Activated T-helper 17 cell treated with anti-CD3 and anti-CD28 coated beads, Interleukin-2, amount 50 U/mL, for 72 hours (primary cell): Measurements from ENCODE around the gene KIRREL3. TPM values are rescaled to one million over a fixed set of nuclear protein-coding genes. Genes with fewer than 3 reads are reported as not detected.

Experiments
- ATAC-seq: fragments of 150-1000 bp; cut with Tn5 transposase; replicated peaks from 2 replicates; pipeline ENCODE4 v1.10.0; 2021; ENCODE audit warnings: mild to moderate bottlenecking, moderate library complexity
- H3K27ac Mint-ChIP-seq: one replicate; pipeline ENCODE4 v1.8.0; 2022; ENCODE audit warnings: mixed read lengths
- H3K27me3 Mint-ChIP-seq: one replicate; pipeline ENCODE4 v1.8.0; 2022; ENCODE audit warnings: mixed read lengths
- H3K36me3 Mint-ChIP-seq: one replicate; pipeline ENCODE4 v1.8.0; 2022; ENCODE audit warnings: low read depth, mild to moderate bottlenecking, mixed read lengths
- H3K4me1 Mint-ChIP-seq: one replicate; pipeline ENCODE4 v1.8.0; 2022; ENCODE audit warnings: mixed read lengths
- H3K4me3 Mint-ChIP-seq: one replicate; pipeline ENCODE4 v1.8.0; 2022; ENCODE audit warnings: mild to moderate bottlenecking, mixed read lengths
- H3K9me3 Mint-ChIP-seq: one replicate; pipeline ENCODE4 v1.8.0; 2022; ENCODE audit warnings: mixed read lengths
- total RNA-seq, 2 donors: library from RNA; stranded (reverse); gene quantifications; one replicate each; pipeline ENCODE4 v1.2.3, GENCODE V29; 2022

KIRREL3 gene
- total RNA-seq, 2 donors from 2014 or later = not detected

GRCh38 chr11:126710804-126711399, 289.7 kb downstream of the KIRREL3 start:
- Mint-ChIP-seq H3K9me3 (no peaks in the 10 kb centered on the region), H3K4me1 (no peaks in the 10 kb centered on the region), H3K27ac (no peak overlapping the region), H3K27me3 (peaks cover 26% of the 10 kb centered on the region), H3K36me3 (no peaks in the 10 kb centered on the region), H3K4me3 (no peak overlapping the region)
- ATAC-seq = no peak

- H3K36me3 Mint-ChIP-seq = no peaks in the 10 kb centered on the region
- no peaks in the 10 kb centered on the region for H3K9me3 Mint-ChIP-seq
- H3K4me1 Mint-ChIP-seq = no peaks in the 10 kb centered on the region
- ATAC-seq = no peak
- H3K27ac Mint-ChIP-seq = no peak overlapping the region
- H3K4me3 Mint-ChIP-seq = no peak overlapping the region
- H3K27me3 Mint-ChIP-seq = peaks cover 14% of the 10 kb centered on the region
These were observed 293.1 kb downstream of the KIRREL3 start for GRCh38 chr11:126707498-126707897.

- Mint-ChIP-seq H3K27ac (no peak overlapping the region), H3K4me1 (no peaks in the 10 kb centered on the region), H3K27me3 (peaks cover 4% of the 10 kb centered on the region), H3K9me3 (no peaks in the 10 kb centered on the region), H3K36me3 (no peaks in the 10 kb centered on the region), H3K4me3 (no peak overlapping the region)
- no peak for ATAC-seq
These were observed 296.5 kb downstream of the KIRREL3 start for GRCh38 chr11:126704096-126704495.

GRCh38 chr11:126703662-126704061, 296.9 kb downstream of the KIRREL3 start:
- peaks cover 2% of the 10 kb centered on the region for H3K27me3 Mint-ChIP-seq
- no peak overlapping the region for H3K4me3 Mint-ChIP-seq
- no peaks in the 10 kb centered on the region for H3K36me3 Mint-ChIP-seq
- ATAC-seq = no peak
- no peaks in the 10 kb centered on the region for H3K9me3 Mint-ChIP-seq
- no peak overlapping the region for H3K27ac Mint-ChIP-seq
- H3K4me1 Mint-ChIP-seq = no peaks in the 10 kb centered on the region

DNA sequence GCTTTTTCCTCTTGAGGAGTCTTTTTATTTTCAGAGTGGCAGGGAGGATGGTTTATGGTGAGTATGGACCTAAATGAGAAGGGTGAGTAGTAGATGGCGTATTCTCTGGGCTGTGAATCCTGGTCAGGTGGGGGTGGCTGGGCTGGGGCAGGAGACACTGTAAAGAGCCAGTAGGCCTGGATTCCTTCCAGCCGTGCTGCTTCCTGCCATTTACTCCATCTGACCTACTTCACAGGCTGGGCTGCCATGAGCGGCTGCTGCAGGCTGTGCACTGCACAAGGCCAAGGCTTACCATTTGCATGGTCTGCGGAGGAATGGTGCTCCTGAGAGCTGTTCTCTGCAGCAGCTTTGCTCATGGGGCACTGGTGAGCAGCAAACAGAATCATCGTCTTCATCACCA, 297.6 kb downstream of the KIRREL3 start:
- Mint-ChIP-seq H3K4me3 (no peak overlapping the region), H3K4me1 (no peaks in the 10 kb centered on the region), H3K27me3 (peaks cover 4% of the 10 kb centered on the region), H3K9me3 (no peaks in the 10 kb centered on the region), H3K27ac (no peak overlapping the region), H3K36me3 (no peaks in the 10 kb centered on the region)
- ATAC-seq = peak; percentile 18

DNA sequence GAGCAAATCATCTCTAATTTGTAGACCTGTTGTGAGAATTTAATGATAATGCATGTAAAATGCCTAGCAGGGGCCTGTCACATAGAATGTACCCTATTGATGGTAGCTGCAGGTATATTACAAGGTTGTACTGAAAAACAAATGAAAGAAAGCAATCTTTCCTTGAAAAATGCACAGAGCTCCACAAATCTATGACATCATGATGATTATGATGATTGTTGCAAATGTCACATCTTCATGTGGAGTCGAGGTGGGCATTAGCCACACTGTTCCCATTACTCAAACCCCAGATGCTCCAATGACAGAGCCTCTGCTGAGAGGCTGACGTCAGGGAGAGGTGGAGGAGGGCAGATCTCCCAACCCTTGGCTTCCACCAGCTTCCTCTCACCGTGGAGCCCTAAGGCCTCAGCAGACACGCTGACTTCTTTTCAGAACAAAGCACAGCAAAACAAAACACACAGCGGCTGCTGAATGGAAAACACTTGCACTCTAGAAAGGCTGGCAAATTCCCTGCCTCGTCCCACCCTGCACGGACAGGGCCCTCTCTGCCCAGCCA, 298.3 kb downstream of the KIRREL3 start:
- Mint-ChIP-seq H3K27me3 (peaks cover 4% of the 10 kb centered on the region), H3K27ac (no peak overlapping the region), H3K4me3 (no peak overlapping the region), H3K9me3 (no peaks in the 10 kb centered on the region), H3K4me1 (no peaks in the 10 kb centered on the region), H3K36me3 (no peaks in the 10 kb centered on the region)
- ATAC-seq = no peak

GRCh38 chr11:126701520-126701897, 299.1 kb downstream of the KIRREL3 start:
- H3K4me3 Mint-ChIP-seq = no peak overlapping the region
- no peak overlapping the region for H3K27ac Mint-ChIP-seq
- H3K4me1 Mint-ChIP-seq = no peaks in the 10 kb centered on the region
- H3K27me3 Mint-ChIP-seq = peaks cover 4% of the 10 kb centered on the region
- no peak for ATAC-seq
- no peaks in the 10 kb centered on the region for H3K36me3 Mint-ChIP-seq
- no peaks in the 10 kb centered on the region for H3K9me3 Mint-ChIP-seq

DNA sequence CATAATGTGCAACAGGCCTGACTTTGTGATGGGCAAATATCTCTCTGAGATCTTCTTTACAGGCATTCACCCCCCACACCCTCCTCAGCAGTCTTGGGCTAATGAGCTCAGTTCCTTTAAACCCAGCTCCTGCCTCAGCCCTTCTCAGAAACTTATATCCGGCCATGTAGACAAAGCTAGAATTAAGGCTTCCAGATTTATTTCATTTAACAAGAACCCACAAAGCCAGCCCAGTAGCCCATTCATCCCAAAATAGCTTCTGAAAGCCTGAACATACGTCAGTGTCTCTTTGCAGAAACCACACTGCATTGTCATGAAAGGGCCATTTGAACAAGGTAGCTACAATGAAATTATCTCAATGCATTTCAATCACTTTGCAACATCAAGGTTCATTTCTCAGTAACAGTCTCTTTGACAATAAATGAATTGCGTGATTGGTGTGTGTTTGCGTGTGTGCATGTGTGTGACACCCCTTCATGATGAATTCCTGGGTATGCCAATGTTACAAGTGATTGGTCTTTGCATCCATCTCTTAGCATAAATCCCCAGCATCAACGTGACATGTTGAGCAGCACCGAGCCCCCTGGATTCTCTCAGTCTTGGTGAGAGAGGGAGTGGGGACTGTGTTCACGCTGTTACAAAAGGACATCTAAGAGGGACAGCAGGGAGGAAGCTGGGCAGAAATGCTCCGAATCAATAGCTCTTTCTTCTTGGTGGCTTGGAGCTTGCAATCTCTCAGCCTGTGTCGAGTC, 299.6 kb downstream of the KIRREL3 start:
- H3K4me1 Mint-ChIP-seq = no peaks in the 10 kb centered on the region
- ATAC-seq = no peak
- no peak overlapping the region for H3K4me3 Mint-ChIP-seq
- peaks cover 4% of the 10 kb centered on the region for H3K27me3 Mint-ChIP-seq
- H3K36me3 Mint-ChIP-seq = no peaks in the 10 kb centered on the region
- no peak overlapping the region for H3K27ac Mint-ChIP-seq
- peaks cover 3% of the 10 kb centered on the region for H3K9me3 Mint-ChIP-seq

DNA sequence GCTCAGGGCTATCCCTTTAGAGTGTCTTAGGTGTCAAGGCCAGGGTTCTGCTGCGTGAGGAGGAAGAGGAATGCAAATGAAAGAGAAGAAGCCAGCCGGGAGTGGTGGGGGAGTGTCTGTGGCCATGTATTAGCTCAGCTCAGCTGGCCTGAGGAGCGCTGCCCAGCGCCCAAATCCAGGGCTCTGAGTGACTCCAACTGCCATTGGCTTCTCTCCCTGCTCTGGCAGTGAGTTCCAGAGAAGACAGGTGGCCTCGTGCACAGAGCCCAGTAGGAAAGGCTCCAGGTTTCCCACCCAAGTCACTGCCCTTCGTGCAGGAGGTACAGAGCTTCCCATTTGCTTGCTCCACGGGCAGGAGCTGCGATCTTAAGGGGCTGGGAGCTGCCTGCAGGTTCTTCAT, 302.0 kb downstream of the KIRREL3 start:
- Mint-ChIP-seq H3K4me1 (no peaks in the 10 kb centered on the region), H3K27me3 (peaks cover 4% of the 10 kb centered on the region), H3K27ac (no peak overlapping the region), H3K9me3 (peaks cover 3% of the 10 kb centered on the region), H3K36me3 (no peaks in the 10 kb centered on the region), H3K4me3 (no peak overlapping the region)
- ATAC-seq = no peak

DNA sequence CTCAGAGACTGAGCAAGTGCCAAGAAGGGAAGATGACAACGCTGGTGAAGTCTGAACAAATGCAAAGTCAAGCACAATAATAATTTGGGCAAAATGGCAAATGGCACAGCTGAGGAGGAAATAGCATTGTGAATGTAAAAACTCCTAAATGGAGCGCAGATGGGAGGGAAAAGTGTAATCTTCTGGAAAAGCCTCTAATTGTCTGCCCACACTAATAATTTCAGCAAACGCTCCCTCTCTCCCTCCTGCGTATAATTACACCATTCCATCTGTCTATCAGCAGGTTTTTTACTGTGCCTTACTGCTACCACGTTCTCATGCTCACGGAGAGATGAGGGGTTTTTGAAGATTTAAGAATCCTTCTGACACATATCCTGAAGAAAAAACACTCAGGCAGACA, 302.6 kb downstream of the KIRREL3 start:
- Mint-ChIP-seq H3K36me3 (no peaks in the 10 kb centered on the region), H3K27me3 (peaks cover 4% of the 10 kb centered on the region), H3K4me1 (no peaks in the 10 kb centered on the region), H3K4me3 (no peak overlapping the region), H3K27ac (no peak overlapping the region), H3K9me3 (peaks cover 3% of the 10 kb centered on the region)
- no peak for ATAC-seq

DNA sequence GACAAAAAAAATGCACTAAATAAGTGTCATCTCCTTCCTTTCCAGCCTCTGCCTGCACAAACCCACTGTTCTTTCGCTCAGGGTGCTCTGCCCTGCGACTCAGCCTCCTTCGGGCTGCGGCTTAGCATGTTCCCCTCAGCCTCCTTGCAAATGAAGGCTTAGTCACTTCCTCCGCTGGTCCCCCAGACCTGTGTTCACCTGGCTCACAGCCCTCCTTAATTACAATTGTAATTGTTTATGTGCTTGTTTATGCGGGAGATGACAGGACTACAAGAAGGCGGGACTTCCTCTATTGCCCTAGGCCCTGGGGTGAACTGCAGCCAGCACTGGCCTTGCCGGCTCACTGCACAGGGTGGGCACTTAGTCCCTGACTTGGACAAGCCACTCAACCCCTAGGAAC, 303.6 kb downstream of the KIRREL3 start:
- ATAC-seq = no peak
- Mint-ChIP-seq H3K4me1 (no peaks in the 10 kb centered on the region), H3K27me3 (peaks cover 4% of the 10 kb centered on the region), H3K4me3 (no peak overlapping the region), H3K9me3 (peaks cover 3% of the 10 kb centered on the region), H3K27ac (no peak overlapping the region), H3K36me3 (no peaks in the 10 kb centered on the region)

- Mint-ChIP-seq H3K36me3 (no peaks in the 10 kb centered on the region), H3K27me3 (peaks cover 8% of the 10 kb centered on the region), H3K4me3 (no peak overlapping the region), H3K4me1 (no peaks in the 10 kb centered on the region), H3K27ac (no peak overlapping the region), H3K9me3 (peaks cover 3% of the 10 kb centered on the region)
- no peak for ATAC-seq
These were observed 305.3 kb downstream of the KIRREL3 start for GRCh38 chr11:126695293-126695692.

DNA sequence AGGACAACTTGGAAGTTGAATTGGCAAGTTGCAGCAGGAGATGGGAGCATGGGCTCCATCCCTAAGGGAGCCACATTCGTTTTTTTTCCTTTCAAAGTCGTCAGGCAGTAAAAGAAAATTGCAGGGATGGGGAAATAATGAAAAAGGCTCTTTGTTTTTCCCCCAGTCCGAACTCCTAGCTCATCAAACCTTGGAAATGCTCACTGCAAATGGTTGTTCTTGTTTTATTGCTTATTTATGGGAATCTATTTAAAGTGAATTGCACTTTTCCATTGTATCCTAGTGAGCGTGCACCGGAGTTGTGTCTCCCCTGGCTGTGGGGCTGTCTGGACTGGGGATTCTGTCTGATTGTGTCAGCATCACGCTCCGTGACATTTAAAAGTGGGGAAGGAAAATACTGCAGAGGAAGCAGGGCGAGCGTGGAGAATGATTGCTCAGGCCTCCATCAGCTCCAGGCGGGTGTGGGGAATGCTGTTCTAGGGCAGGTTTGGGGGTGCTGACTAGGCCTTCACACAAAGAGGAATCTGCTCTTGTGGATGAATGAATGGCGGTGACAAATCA, 306.4 kb downstream of the KIRREL3 start:
- H3K27me3 Mint-ChIP-seq = peaks cover 8% of the 10 kb centered on the region
- no peak for ATAC-seq
- no peak overlapping the region for H3K27ac Mint-ChIP-seq
- H3K4me3 Mint-ChIP-seq = no peak overlapping the region
- no peaks in the 10 kb centered on the region for H3K36me3 Mint-ChIP-seq
- peaks cover 3% of the 10 kb centered on the region for H3K9me3 Mint-ChIP-seq
- no peaks in the 10 kb centered on the region for H3K4me1 Mint-ChIP-seq

DNA sequence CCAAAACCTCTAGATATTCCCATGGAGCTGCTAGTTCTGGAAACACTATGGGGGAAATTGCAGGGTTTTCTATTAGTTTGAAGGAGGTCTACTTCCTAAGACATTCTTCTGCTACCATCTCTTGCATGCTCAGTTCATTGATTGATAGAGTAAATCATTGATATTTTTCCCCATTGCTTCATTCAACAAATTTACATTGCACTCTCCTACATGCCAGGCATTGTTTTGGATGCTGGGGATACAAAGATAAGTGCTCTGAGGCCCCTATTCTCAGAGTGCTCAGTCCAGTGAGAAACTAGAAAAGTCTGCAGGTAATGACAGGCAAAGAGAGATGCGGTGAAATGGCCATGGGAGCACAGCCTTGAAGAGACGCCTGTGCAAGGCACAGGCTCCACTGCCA, 313.1 kb downstream of the KIRREL3 start:
- ATAC-seq = no peak
- Mint-ChIP-seq H3K36me3 (no peaks in the 10 kb centered on the region), H3K27me3 (peaks cover 4% of the 10 kb centered on the region), H3K27ac (no peak overlapping the region), H3K4me1 (no peaks in the 10 kb centered on the region), H3K9me3 (no peaks in the 10 kb centered on the region), H3K4me3 (no peak overlapping the region)

DNA sequence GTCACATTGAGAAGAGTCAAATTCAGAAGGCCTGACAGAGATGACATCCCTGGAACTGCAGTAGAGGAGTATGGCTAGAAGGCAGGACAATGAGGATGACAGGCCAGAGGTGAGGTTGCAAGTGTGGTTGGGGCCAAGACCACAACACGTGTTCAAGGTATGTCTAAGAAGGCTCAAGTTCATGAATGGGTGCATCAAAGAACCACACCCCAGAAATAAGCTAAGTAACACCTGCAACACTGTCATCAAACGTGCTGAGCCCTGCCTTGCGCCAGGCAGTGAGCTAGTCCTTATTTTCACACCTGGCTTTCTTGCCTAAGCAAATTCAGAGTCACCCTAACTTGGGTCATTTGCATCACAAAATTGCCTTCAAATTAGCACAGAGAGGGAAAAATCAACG, 313.6 kb downstream of the KIRREL3 start:
- Mint-ChIP-seq H3K4me1 (no peaks in the 10 kb centered on the region), H3K36me3 (no peaks in the 10 kb centered on the region), H3K9me3 (no peaks in the 10 kb centered on the region), H3K4me3 (no peak overlapping the region), H3K27me3 (peaks cover 4% of the 10 kb centered on the region), H3K27ac (no peak overlapping the region)
- no peak for ATAC-seq
